ENCODE data around the gene HBQ1.
"Not testable (repeated sequence)": the region's sequence is repeated elsewhere in the genome, so short reads cannot be mapped to it uniquely, and the experiment has no call there.

Gene HBQ1

GRCh38 chr16:211631-212180 is 31.4 kb downstream of the HBQ1 start:
- DNase-seq, result not testable (repeated sequence)

- DNase-seq, result no peak
Measured at GRCh38 chr16:212999-213398, 32.7 kb downstream of the HBQ1 start.

- no peak for DNase-seq
Measured at GRCh38 chr16:220021-220420, 39.8 kb downstream of the HBQ1 start.

GRCh38 chr16:228151-228851 is 48.0 kb downstream of the HBQ1 start:
- no peak for DNase-seq

- DNase-seq, result peak; percentile 24
Measured at GRCh38 chr16:228852-229730, 48.8 kb downstream of the HBQ1 start, which contains the start of gene LUC7L. Gene LUC7L (minus strand): TSS chr16:229449. CDS start chr16:229339, 110 bp downstream.

DNA sequence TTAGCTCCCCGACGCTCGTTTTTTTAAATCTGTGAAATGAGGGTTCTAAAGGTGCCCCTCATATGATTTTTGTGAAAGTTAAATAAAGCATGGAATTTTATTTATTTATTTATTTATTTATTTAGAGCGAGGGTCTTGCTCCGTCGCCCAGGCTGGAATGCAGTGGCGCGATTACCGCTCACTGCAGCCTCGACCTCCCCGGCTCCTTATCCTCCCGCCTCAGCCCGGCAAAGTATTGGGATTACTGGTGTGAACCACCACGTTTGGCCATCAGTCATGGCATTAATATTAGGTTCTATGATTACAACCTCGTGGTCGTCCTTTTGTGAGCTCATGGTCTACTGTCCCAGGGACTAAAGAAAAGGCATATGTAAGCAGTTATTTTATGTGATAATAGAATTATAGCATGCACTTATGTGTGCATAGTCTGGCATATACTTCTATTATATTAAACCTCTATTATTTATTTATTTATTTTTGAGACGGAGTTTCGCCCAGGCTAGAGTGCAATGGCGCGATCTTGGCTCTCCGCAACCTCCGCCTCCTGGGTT is 49.5 kb downstream of the HBQ1 start:
- no peak for DNase-seq

DNA sequence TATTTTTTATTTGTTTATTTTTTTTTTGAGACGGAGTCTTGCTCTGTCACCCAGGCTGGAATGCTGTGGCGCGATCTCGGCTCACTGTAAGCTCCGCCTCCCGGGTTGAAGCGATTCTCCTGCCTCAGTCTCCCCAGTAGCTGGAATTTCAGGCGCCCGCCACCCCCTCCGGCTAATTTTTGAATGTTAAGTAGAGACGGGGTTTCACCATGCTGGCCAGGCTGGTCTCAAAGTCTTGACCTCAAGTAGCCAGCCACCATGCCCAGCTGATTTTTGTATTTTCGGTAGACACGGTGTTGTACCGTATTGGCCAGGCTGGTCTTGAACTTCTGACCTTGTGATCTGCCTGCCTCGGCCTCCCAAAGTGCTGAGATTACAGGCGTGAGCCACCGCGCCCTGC is 50.1 kb downstream of the HBQ1 start:
- not testable (repeated sequence) for DNase-seq
